ENCODE measurements around the gene PAH.
A peak's percentile ranks its signal among the peaks of the same experiment; 100 is the strongest.
"Not testable (repeated sequence)": the region's sequence is repeated elsewhere in the genome, so short reads cannot be mapped to it uniquely, and the experiment has no call there.

The PAH gene

DNA sequence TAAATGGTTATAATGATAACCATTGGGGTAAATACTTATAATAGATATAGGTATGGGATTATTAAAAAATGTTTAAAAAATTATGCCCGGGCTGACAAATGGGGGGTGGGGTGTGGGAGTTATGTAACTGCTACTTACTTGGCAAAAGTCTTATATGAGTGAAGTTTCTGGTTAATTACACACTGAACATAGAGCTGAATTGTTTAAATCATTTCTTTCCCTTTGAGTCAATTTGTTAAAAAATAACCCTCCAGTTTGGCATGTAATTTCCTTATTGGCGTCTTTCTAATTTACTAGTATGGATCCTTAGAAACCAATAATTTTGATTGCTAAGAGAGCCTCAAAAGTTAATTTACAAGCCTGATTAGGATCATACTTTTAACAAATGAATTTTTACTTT lies 16.7 kb downstream of the PAH start:
- DNase-seq (ENCODE audit: low read depth, low spot score): no peak

DNA sequence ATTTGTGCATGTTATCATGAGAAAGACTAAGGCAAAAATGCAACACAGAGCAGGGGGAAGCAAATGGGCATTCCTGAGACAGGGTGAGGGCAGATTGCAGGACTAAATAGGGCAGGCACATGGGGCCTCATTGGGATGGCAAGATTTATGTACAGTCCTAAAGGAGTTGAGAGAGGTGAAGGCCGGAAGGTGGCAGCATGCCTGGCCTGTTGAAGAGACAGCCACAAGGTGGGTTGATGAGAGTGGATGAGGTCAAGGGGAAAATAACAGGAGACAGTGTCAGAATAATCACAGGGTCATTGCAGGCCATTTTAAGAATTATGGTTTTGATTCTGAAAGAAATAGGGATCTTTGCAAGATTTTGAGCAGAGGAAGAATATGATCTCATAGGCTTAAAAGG lies 21.0 kb downstream of the PAH start:
- no peak for DNase-seq (ENCODE audit: low read depth, low spot score)

DNA sequence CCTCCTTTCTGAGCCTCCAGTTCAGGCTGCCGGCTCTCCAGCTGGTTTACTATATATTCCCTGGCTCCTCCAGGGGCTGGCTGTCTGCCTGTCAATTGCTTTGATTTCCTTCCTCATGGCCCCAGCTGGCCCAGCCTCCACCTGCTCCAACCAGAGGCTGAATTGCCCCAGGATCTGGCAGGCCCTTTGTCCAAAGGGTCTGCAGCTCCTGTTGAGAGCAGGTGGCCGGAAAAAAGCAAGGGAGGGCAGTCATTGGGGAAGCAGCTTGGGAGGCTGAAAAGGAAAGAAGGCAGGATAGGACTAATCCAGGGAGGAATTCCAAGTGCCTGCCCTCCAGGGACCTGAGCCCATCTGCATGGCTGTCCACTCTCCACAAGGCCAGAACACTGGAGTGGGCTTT lies 25.3 kb downstream of the PAH start:
- DNase-seq (ENCODE audit: low read depth, low spot score): no peak

DNA sequence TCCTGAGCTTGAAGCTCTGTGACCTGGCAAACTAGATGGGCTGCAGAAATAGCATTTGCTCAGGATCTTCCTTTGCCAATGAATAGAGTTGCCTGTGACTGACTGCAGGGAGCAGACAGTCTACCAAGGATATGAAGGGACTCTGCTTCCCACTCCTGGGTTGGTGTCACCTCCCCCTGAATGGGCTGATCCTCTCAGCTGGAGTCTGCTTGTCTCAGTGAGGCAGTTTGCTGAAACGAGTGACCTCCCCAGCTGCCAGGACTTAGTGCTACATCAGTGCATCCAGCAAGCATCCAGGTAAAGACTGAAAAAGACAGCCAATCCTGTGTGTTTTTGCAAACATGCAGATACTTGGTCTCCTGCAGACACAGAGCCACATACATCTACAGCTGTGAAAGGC lies 28.5 kb downstream of the PAH start:
- no peak for DNase-seq (ENCODE audit: low read depth, low spot score)

DNA sequence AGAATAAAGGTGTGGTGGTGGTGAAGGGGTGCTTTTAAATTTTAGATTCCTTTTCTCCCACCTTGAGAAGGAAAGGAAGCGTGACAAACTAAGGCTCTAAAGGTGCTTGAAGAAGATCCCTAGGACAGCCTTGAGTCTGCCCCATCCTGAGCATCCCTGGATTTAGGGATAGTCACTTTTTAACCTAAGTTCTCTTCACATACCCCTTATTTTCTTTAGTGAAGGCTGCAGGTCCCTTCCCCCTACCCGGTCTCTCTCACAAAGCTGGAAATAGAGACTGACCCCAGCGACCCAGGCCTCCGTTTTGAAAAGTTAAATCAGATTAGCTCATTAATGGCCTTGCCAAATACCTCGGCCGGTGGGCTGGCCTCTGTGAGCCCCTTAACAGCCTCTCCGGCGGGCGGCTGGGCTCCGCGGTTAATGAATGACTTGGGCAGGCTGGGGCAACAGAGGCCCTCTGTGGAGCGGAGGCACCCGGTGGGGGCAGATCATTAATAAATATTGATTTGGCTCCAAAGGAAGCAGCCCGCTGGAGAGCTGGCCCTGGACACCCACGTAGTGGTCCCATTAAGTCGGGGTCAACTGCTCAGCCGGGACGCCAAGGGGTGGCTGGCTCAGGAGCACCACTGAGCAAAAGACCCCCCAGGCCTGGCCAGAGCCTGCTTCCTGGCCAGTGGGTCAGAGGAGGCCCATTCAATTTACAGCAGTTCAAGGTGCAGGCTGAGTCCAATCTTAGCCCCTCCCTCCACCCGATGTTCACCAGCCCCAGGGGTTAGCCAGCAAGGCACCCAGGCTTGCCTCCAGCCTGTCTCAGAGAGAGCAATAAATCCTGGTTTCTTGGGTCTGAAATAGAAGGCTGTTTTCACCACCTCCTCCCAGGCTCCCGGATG lies 31.8 kb downstream of the PAH start:
- no peak for DNase-seq (ENCODE audit: low read depth, low spot score)

DNA sequence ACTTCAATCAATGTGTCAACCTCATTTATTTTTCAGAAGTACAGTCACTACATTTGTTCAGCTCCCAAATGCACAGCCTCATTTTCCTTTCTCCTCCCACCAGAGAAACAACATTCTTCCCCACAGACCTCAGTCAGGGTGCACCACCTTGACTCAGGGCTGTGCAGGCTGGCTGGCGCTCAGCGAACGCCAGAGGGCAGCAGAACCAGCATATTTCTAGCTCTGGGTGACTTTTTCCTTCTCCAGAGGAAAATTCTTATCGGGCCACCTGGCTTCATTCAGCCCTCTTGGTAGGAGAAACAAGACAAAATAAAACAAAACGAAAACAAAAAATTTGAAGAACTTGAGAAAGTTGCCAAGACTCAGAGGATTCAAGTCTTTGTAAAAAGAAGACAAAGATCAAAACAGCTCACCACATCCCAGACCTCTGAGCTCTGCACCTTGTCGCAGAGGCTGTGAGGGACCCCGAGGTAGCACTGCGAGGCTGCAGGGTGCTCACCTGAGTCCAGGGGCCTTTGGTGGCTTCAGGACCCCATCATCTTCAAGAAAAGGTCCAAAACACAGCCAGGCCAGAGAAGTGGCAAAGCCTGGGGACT lies 33.7 kb downstream of the PAH start:
- DNase-seq (ENCODE audit: low read depth, low spot score): no peak

DNA sequence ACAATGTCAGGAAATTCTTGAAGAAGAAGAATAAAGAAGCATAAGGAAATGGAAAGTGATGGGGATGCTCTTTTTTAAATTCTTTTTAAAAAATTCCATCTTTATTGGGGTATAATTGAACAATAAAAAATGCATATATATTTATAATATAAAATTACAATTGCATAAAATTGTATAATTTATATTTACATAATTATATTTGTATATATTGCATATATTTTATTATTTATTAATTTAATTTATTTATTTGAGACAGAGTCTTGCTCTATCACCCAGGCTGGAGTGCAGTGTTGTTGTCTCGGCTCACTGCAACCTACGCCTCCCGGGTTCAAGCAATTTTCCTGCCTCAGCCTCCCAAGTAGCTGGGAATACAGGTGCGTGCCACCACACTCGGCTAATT lies 36.3 kb downstream of the PAH start:
- no peak for DNase-seq (ENCODE audit: low read depth, low spot score)

DNA sequence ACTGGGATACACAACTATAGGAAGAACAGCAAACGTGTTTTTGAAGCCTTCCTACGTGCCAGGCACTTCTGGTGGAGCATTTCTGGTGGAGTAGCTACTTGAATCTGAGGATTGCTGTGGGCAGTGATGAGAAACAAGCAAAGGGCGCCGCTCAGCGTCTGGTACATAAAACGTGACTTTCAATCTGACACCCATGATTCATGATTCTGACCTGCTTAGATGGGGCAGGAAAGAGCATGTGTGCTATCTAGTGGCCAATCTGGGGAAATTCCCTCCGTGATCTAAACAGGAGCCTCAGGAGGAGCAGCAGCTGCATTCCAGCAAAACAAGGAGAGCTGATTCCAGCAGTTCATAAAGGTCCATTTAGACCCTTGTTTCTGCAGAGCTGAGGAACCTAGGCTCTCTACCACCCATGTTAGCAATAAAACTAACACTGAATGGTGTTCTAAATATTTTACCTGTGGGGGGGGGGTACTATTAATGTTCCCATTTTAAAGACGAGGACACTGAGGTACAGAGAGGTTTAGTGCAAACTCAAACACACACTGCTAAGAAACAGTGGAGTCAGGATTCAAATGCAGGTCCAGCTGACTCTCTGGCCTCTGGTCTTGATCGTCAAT lies 37.8 kb downstream of the PAH start:
- DNase-seq (ENCODE audit: low read depth, low spot score): peak; percentile 82

DNA sequence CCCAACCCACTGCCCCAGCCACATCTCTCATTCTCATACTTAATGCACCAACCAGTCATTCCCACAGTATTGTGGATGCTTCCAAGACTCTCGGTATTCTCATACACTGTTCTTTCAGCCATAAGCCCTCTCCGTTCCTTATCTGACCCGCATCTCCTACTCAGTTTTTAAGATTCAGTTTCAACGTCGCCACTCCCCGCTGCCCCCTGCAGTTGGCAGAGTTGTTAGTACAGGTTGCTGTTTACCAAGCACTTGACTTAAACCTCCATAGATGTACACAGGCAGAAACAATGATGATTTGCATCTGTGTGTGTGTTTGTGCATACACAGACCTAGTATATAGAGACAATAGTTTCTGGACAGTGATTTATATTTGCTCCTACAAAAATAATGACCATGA lies 40.2 kb downstream of the PAH start:
- no peak for DNase-seq (ENCODE audit: low read depth, low spot score)

DNA sequence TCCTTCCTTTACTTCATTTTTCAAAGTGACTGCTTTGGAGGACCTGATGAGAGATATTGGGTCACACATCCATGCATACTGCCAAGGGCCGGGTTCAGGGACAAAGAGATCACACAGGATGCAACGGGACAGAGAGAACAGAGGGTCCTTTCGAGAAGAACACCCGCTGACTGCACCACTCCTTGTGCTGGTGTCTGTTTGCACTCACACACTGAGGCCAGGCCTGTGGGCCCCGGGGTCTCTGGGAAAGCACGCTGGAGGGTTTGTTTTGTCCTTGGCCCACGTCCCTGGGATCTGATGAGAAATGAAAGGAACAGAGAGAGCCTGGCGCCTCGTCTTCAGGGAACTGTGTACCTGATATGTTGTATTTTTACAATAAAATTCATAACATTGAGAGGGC lies 42.2 kb downstream of the PAH start:
- no peak for DNase-seq (ENCODE audit: low read depth, low spot score)

DNA sequence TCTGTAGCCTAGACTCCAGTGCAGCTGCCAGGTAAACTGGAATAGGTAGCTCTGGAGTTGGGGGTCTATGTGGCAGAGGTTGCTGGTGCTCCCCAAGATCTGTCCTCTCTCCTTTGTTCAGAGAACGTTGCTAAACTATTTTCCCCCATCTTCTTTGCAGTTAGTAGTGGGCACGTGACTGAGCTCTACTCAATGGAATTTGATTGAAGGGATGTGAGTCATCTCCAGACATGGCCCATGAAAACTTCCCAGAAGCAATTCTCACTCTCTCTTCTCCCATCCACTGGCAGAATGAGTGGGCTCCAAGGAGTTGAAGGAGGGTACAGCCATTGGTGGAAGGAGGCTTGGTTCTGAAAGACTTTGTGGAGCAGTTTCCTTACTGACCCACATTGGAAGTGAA lies 44.0 kb downstream of the PAH start:
- DNase-seq (ENCODE audit: low read depth, low spot score): no peak

DNA sequence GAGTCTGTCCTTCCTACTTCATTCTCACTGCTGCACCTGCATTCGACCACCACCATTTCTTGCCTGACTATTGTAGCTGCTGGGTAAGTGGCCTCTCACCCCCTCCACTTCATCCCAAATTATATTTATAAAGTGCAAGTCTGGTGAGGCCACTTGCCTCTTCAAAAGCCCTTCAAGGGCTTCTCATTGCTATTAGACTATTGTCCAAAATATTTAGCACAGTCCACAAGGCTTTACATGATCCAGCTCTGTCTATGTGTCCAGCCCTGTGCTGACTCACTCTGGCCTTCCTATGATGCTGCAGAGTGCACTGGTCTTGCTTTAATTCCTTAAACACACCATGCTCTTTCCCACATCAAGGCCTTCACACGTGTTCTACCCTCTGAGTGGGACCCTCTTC lies 46.0 kb downstream of the PAH start:
- no peak for DNase-seq (ENCODE audit: low read depth, low spot score)

DNA sequence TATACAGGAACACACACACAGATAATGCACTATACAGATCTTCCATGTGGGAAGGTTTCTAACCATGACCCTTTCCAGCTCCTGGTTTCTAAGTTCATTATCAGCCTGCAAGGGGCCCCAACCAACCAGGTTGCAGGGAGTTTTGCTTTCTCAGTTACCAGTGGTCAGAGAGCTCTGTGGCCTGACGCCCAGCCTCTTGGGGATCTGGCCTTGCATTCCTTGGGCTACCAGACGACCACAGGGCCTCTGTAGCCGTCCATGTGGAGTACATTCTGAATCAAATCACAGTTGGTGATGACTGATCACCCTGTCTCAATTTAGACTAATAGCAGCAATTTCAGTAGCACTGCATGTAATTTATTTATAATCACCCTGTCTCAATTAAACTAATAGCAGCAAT lies 47.5 kb downstream of the PAH start:
- DNase-seq (ENCODE audit: low read depth, low spot score): no peak

DNA sequence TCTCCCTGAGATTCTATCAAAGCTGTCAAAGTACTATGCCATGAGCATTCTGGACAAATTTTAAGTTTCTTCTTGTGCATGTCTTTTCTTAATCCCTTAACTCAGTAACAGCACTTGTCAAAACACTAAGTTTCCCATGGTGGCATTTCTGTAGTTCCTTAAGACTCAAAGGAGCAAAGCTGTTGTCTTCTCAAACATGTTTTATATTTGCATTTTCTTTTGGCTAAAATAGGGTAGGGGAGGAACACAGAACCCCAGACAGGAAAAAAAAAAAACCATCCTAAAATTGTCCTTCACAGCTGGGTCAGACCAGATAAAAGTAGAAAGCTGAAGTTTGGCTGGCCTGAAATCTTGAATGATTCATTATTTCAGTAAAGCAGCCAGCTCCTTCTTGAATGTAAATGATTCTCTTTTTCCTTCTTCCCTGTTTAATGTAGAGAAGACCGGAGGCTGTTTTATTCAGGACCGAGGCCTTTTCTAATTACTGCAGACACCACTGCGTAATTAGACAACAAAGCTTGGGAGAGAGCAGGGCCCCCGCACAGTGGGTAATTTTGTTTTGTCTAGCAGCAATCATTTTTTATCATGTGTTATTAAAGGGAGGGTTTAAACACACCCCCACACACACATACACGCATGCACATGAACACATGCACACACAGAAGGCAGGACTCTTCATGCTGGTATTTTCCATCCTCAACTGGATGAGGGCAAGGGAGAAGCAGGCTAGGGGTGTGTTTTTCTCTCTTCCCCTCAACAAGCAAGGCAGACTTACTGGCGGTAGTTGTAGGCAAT lies 51.0 kb downstream of the PAH start:
- DNase-seq (ENCODE audit: low read depth, low spot score): no peak

DNA sequence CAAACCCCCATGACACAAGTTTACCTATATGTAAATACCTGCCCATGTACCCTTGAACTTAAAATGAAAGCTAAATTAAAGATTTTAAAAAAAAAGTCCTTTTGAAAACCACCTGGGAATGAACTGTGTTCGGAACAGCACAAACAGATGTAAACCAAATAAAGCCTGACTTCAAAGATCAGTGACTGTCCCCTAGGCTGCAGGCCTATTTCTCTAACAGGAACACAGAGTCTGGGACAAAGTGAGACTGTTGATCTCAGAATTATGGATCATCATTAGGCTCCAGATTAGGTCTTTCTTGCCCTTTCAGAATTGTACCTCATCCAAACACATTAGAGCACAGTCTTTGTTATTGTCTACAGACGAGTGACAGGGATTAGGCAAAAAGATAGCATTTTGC lies 54.6 kb downstream of the PAH start:
- no peak for DNase-seq (ENCODE audit: low read depth, low spot score)

DNA sequence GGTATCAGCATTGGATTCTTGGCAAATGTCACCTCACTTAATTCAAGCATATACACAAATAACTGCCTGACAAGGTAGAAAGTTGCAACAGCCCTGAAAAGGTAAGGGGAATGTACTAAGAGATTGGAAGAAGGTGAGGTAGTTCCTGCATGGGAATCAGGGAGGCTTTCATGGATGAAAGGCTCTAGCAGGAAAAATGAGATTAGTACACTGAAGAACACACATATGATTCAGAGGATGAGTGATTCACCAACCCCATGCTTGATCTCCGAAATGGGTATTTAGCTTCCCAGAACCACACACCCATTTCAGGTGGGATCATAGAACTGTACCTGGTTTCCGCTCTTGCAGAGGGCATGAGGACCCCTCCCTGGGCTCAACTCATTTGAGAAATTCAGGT lies 65.8 kb downstream of the PAH start:
- DNase-seq (ENCODE audit: low read depth, low spot score): no peak

DNA sequence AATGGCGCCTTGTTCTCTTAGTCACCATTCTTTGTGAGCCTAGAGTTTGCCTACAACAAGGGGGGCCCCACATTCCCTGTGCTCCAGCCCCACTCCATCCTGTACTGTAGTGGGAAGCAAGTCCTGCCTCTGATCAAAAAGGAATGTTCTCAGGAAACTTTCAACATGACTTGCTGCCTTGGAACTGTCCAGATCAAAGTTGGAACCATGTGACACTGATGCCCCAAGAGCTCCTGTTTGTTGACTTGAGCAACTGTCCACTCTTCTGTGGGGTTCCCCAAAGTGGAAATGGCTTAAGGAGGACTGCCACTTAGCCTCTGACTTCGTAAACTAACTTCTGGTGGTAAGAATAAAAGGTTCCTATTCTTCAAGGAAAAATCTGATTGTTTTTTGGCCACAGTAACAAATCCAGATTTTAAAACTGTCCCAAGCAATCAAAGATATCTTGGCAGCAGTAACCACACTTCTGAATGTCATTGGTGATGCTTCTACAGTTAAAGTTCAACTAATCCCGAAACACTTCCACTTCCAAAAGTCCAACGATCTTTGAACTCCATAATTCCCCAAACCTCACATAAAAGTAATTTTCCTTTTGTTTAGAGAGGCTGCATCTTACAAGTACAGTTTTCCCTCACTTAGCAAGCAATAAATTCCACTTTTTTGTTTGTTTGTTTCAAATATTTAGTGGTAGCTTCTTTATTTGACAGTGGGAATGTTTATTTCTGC lies 67.2 kb downstream of the PAH start:
- no peak for DNase-seq (ENCODE audit: low read depth, low spot score)

DNA sequence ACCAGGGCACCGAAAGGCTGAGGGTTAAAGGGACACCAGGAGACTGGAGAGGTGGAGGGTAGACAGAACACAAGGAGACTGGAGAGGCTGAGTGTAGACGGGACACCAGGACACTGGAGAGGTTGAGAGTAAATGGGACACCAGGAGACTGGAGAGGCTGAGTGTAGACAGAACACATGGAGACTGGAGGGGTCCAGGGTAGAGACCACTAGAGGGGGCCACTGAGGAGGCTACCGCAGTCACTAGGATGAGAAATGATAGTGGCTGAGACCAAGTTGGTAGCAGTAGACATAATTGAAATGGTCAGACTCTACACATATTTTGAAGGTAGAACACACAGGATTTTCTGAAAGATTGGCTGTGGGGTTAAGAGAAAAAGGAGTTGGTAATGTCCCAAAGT lies 68.2 kb downstream of the PAH start:
- no peak for DNase-seq (ENCODE audit: low read depth, low spot score)

DNA sequence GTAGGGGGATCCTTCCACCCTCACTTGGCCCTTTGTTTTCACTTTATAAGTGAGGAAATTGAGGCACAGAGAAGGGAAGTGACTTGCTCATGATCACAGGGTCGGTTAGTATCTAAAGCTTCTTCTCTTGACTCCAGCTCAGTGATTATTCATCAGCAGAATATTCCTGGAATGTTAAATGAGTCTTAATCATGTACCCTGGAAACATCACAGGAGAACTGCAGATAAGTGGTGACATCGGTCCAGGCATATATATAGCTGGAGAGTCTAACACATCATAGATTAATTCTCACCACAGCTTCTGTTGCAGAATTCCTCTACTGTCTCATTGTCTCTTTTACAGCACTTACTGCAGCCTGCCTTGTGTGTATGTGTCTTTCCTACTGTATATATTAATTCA lies 69.9 kb downstream of the PAH start:
- no peak for DNase-seq (ENCODE audit: low read depth, low spot score)

DNA sequence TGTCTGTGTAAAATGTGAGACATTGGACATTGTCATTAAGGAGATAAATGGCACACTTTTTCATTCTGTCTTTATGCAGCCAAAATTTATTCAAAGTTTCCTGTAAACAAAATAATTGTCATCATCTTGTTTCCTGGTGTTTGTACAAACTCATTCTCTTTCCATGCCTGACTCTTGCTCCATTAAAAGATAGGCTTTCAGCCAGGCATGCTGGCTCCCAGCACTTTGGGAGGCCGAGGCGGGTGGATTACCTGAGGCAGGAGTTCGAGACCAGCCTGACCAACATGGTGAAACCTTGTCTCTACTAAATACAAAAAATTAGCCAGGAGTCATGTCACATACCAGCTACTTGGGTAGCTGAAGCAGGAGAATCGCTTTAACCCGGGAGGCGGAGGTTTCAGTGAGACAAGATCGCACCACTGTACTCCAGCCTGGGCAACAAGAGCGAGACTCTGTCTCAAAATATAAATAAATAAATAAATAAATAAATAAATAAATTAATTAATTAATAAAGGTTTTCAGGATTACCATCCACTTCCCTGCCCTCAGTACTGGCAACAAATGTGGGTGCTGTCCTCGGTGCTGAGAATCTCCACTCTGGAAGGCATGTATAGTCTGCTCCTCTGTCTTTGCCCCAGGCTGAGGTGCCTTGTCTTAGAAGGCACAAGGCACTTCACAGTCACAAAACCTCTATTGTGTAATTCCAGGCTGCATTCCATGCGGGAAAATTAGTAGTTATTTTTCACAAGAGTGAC lies 83.2 kb downstream of the PAH start:
- no peak for DNase-seq (ENCODE audit: low read depth, low spot score)

DNA sequence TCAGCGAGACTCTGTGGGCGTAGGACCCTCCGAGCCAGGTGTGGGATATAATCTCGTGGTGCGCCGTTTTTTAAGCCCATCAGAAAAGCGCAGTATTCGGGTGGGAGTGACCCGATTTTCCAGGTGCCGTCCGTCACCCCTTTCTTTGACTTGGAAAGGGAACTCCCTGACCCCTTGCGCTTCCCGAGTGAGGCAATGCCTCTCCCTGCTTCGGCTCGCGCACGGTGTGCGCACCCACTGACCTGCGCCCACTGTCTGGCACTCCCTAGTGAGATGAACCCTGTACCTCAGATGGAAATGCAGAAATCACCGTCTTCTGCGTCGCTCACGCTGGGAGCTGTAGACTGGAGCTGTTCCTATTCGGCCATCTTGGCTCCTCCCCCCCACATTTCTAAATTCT lies 84.2 kb downstream of the PAH start:
- not testable (repeated sequence) for DNase-seq (ENCODE audit: low read depth, low spot score)

Measured in iPS DF 19.7 (cell line).